Right lobe of liver (tissue), 4 donors: ENCODE results near the gene LZIC.

ENCODE experiments used
- CTCF ChIP-seq, 4 donors: fragments of 200-600 bp in 3 of 4; fragments of 450-650 bp in 1 of 4; IDR thresholded peaks; one replicate each; pipeline versions ENCODE4 v1.5.1 to v1.8.0; 2016 to 2022; ENCODE audit warnings: antibody characterized with exemption in 4 of 4, mild to moderate bottlenecking in 2 of 4
- POLR2A ChIP-seq: fragments of 450-650 bp; IDR thresholded peaks from one replicate; pipeline ENCODE4 v1.6.1; 2017; ENCODE audit warnings: antibody characterized with exemption, mild to moderate bottlenecking
- donor health status: DM: no; HTN: no; CAD: no.
- donor health status: DM: no; HTN: no; CAD: no.
- donor health status: DM: no; HTN: yes; CAD: no.

- TF ChIP-seq CTCF (IDR thresholded peaks at IDR 0.05) (no peak), POLR2A (no peak)
Measured at GRCh38 chr1:9882296-9882944, 60.8 kb downstream of the LZIC start.
